IMR-90 (cell line): ENCODE measurements around the gene RABGGTA. TPM values are rescaled to one million over a fixed set of nuclear protein-coding genes. Genes with fewer than 3 reads are reported as not detected.

ENCODE experiments used
- ATAC-seq: fragments of 200-7000 bp; cut with Tn5 transposase; 2 replicates; pipeline ENCODE4 v1.9.1; 2020; ENCODE audit warnings: low read depth, mild to moderate bottlenecking, moderate library complexity
- BruUV-seq: library from RNA; stranded (reverse); fragments of 400-500 nt; replicated peaks from 2 replicates; lab custom pipeline; 2021; lab: Mats Ljungman, UMichigan
- CTCF ChIA-PET: fragments of 300-600 bp; formaldehyde crosslinking; extraction: SDS; loops from one replicate; lab custom pipeline; 2021; ENCODE audit warnings: antibody characterized with exemption; lab: Yijun Ruan, JAX
- POLR2A ChIA-PET: fragments of 300-600 bp; sonication (Branson Sonifier 250); formaldehyde crosslinking; loops from one replicate; lab custom pipeline; 2022; ENCODE audit warnings: antibody characterized with exemption; ENCODE audit not compliant: unreplicated experiment; lab: Charles Lee
- DNase-seq: peaks from one replicate; pipeline ENCODE4 v3.0.0; 2013
- H2AFZ ChIP-seq: replicated peaks from 2 replicates; pipeline ENCODE3; 2013; ENCODE audit warnings: low read length, mild to moderate bottlenecking; ENCODE audit not compliant: poor library complexity
- H2AK5ac ChIP-seq: 2 replicates; pipeline ENCODE4 v1.6.1; 2013; ENCODE audit warnings: low read depth, low read length, inconsistent platforms
- H2AK9ac ChIP-seq: replicated peaks from 2 replicates; pipeline ENCODE3; 2013; ENCODE audit warnings: mild to moderate bottlenecking, low read depth, low read length, moderate library complexity; ENCODE audit not compliant: poor library complexity
- H2BK120ac ChIP-seq: 2 replicates; pipeline ENCODE4 v1.6.1; 2013; ENCODE audit warnings: low read depth, low read length, inconsistent platforms
- H2BK15ac ChIP-seq: 3 replicates; pipeline ENCODE4 v1.6.1; 2013; ENCODE audit warnings: low read depth, low read length, inconsistent platforms
- H2BK20ac ChIP-seq: 2 replicates; pipeline ENCODE4 v1.6.1; 2013; ENCODE audit warnings: low read depth, mild to moderate bottlenecking, inconsistent platforms, low read length, moderate library complexity
- H2BK5ac ChIP-seq: 2 replicates; pipeline ENCODE4 v1.6.1; 2013; ENCODE audit warnings: mild to moderate bottlenecking, low read depth, low read length, inconsistent platforms; ENCODE audit not compliant: poor library complexity, severe bottlenecking
- H3K14ac ChIP-seq: replicated peaks from 2 replicates; pipeline ENCODE4 v1.6.1; 2013; ENCODE audit warnings: low read depth, low read length, inconsistent platforms
- H3K18ac ChIP-seq: 2 replicates; pipeline ENCODE4 v1.6.1; 2013; ENCODE audit warnings: low read depth, low read length, control low read depth
- H3K23ac ChIP-seq: 2 replicates; pipeline ENCODE4 v1.6.1; 2013; ENCODE audit warnings: low read depth, low read length, inconsistent platforms
- H3K27ac ChIP-seq: 2 replicates; pipeline ENCODE4 v1.5.1; 2013; ENCODE audit warnings: mild to moderate bottlenecking, control low read depth, low read length; ENCODE audit not compliant: insufficient read depth
- H3K27me3 ChIP-seq: 2 replicates; pipeline ENCODE4 v1.6.1; 2013; ENCODE audit warnings: low read length; ENCODE audit not compliant: control insufficient read depth, insufficient read depth
- H3K36me3 ChIP-seq: 2 replicates; pipeline ENCODE4 v1.6.1; 2013; ENCODE audit warnings: low read length, mixed read lengths; ENCODE audit not compliant: control insufficient read depth, insufficient read depth
- H3K4ac ChIP-seq: 2 replicates; pipeline ENCODE4 v1.6.1; 2013; ENCODE audit warnings: low read depth, low read length, inconsistent platforms
- H3K4me1 ChIP-seq: 2 replicates; pipeline ENCODE4 v1.6.1; 2013; ENCODE audit warnings: low read length, mixed read lengths; ENCODE audit not compliant: control insufficient read depth, insufficient read depth
- H3K4me2 ChIP-seq: 2 replicates; pipeline ENCODE4 v1.6.1; 2013; ENCODE audit warnings: low read depth, mild to moderate bottlenecking, control low read depth, low read length, moderate library complexity
- H3K4me3 ChIP-seq: 2 replicates; pipeline ENCODE4 v1.5.1; 2013; ENCODE audit warnings: low read depth, mild to moderate bottlenecking, control low read depth, low read length, moderate library complexity; ENCODE audit not compliant: insufficient read depth
- H3K56ac ChIP-seq: 2 replicates; pipeline ENCODE4 v1.6.1; 2013; ENCODE audit warnings: low read length, inconsistent platforms; ENCODE audit not compliant: insufficient read depth; ENCODE audit errors: extremely low read depth
- H3K79me1 ChIP-seq, 2 experiments: 2 replicates each; pipeline ENCODE4 v1.6.1; 2013; ENCODE audit warnings: low read length in 2 of 2, inconsistent platforms in 1 of 2, low read depth in 1 of 2
- H3K9ac ChIP-seq: 2 replicates; pipeline ENCODE4 v1.6.1; 2013; ENCODE audit warnings: low read depth, low read length, control low read depth
- H3K9me1 ChIP-seq: 2 replicates; pipeline ENCODE4 v1.6.1; 2013; ENCODE audit warnings: low read length, inconsistent platforms; ENCODE audit not compliant: insufficient read depth
- H3K9me3 ChIP-seq: 2 replicates; pipeline ENCODE4 v1.6.1; 2013; ENCODE audit warnings: low read length; ENCODE audit not compliant: control insufficient read depth, insufficient read depth
- H4K20me1 ChIP-seq: 2 replicates; pipeline ENCODE4 v1.6.1; 2013; ENCODE audit warnings: low read length, inconsistent platforms; ENCODE audit not compliant: insufficient read depth
- H4K5ac ChIP-seq: 2 replicates; pipeline ENCODE4 v1.6.1; 2013; ENCODE audit warnings: mild to moderate bottlenecking, low read depth, low read length, control low read depth
- H4K8ac ChIP-seq, 2 experiments: 2 replicates each; pipeline ENCODE4 v1.6.1; 2013; ENCODE audit warnings: low read depth in 2 of 2, low read length in 2 of 2, control low read depth in 1 of 2, inconsistent platforms in 1 of 2
- H4K91ac ChIP-seq: 2 replicates; pipeline ENCODE4 v1.6.1; 2013; ENCODE audit warnings: low read depth, low read length, inconsistent platforms; ENCODE audit not compliant: insufficient read depth
- BHLHE40 ChIP-seq: fragments of 150-350 bp; IDR thresholded peaks from 2 replicates; pipeline ENCODE4 v1.6.1; 2016; ENCODE audit warnings: mild to moderate bottlenecking, low read depth, low read length
- FOS ChIP-seq: fragments of 150-350 bp; IDR thresholded peaks from 2 replicates; pipeline ENCODE4 v1.6.1; 2016; ENCODE audit warnings: low read depth, low read length
- MAFK ChIP-seq: IDR thresholded peaks from 2 replicates; pipeline ENCODE4 v1.6.1; 2012; ENCODE audit warnings: low read depth, low read length, improper control_type of control experiment
- MAZ ChIP-seq: IDR thresholded peaks from 2 replicates; pipeline ENCODE4 v1.6.1; 2012; ENCODE audit warnings: low read depth, mild to moderate bottlenecking, low read length, improper control_type of control experiment, moderate library complexity, borderline replicate concordance
- MXI1 ChIP-seq: IDR thresholded peaks from 2 replicates; pipeline ENCODE4 v1.6.1; 2012; ENCODE audit warnings: low read depth, mild to moderate bottlenecking, low read length, moderate library complexity, borderline replicate concordance
- POLR2A ChIP-seq: IDR thresholded peaks from 2 replicates; pipeline ENCODE4 v1.6.1; 2012; ENCODE audit warnings: mild to moderate bottlenecking, low read depth, low read length
- RFX5 ChIP-seq: IDR thresholded peaks from 2 replicates; pipeline ENCODE4 v1.8.0; 2012; ENCODE audit warnings: low read depth, mild to moderate bottlenecking, low read length, moderate library complexity
- USF2 ChIP-seq: fragments of 150-350 bp; IDR thresholded peaks from 2 replicates; pipeline ENCODE4 v1.6.1; 2017; ENCODE audit warnings: mild to moderate bottlenecking, antibody characterized with exemption, low read length, low read depth
- WGBS, 2 experiments: methylation state at CpG; one replicate each; pipeline versions ENCODE4 v1.1.5 to v1.1.7; 2013; ENCODE audit warnings: missing lambda C conversion rate in 2 of 2; ENCODE audit not compliant: insufficient read length in 1 of 2; ENCODE audit errors: extremely low coverage in 2 of 2; 5-methylcytosine and 5-hydroxymethylcytosine counted together
- dilution Hi-C: fragments of 300-500 bp; cut with HindIII; formaldehyde crosslinking; loops from one replicate; pipeline ENCODE4 v1.14.3; 2018; ENCODE audit warnings: low sequenced_read_pairs; ENCODE audit not compliant: unreplicated experiment
- in situ Hi-C: fragments of 300-500 bp; cut with MboI; formaldehyde crosslinking; loops from 3 replicates; pipeline ENCODE4 v1.14.3; 2019; ENCODE audit warnings: low sequenced_read_pairs, inconsistent platforms, mixed read lengths
- intact Hi-C: fragments of 100-400 bp; cut with micrococcal nuclease; formaldehyde crosslinking; loops from 2 replicates; pipeline ENCODE4 v1.10.0; 2022
- polyA plus RNA-seq, 3 experiments: library from polyadenylated mRNA; depleted of rRNA; stranded (reverse); fragments of >200 nt; gene quantifications; 2 replicates each; pipeline ENCODE4 v1.2.3, GENCODE V29; 2012; ENCODE audit warnings: low replicate concordance in 1 of 3
- total RNA-seq: library from RNA; depleted of rRNA; stranded (reverse); fragments of >200 nt; gene quantifications from 2 replicates; pipeline ENCODE4 v1.2.3, GENCODE V29; 2012

Gene RABGGTA
- total and polyA plus RNA-seq, 2 of the 4 experiments (the other 2 are of a cell fraction), result 25.6 to 55.6 TPM

- peak; percentile 83 for ATAC-seq
- TF ChIP-seq BHLHE40, result 0 out of 2 replicates have a peak, but pooled peaks have one; percentile 21
- TF ChIP-seq MAZ, result peak; percentile 97
- peak; percentile 16; the same call in 1 of the 2 replicates for TF ChIP-seq MAFK
- no peak for TF ChIP-seq RFX5
- peak; percentile 52; the same call in 1 of the 2 replicates for TF ChIP-seq POLR2A
- no peak for TF ChIP-seq USF2
- TF ChIP-seq FOS, result peak; percentile 34; the same call in 1 of the 2 replicates
- peak; percentile 98 for TF ChIP-seq MXI1
- in situ Hi-C loops, result loop anchor here (5.0 kb wide), 1 partner anchor 57 kb away; the partner anchor contains the start of gene TINF2
Measured at GRCh38 chr14:24299255-24300191, 28.1 kb upstream of the RABGGTA start, which contains the start of the genes DHRS1 and NOP9. Gene DHRS1 (minus strand): TSS chr14:24299780. CDS start chr14:24299106, 674 bp downstream. Gene NOP9 (plus strand): TSS chr14:24299850. CDS start chr14:24299955, 105 bp downstream.

More at GRCh38 chr14:24299255-24300191, 28.1 kb upstream of the RABGGTA start, which contains the start of the genes DHRS1 and NOP9:
- peak within 1 kb of the TSS; percentile 14 for H2BK5ac ChIP-seq
- H3K9me3 ChIP-seq, result no peaks in the 10 kb centered on the region
- DNase-seq, result peak; percentile 85
- no peak within 1 kb of the TSS for H2BK15ac ChIP-seq
- peak within 1 kb of the TSS; percentile 13 for H4K5ac ChIP-seq
- 1% methylated on average over 47 of the region's 75 CpGs; no CpG with 5 or more reads in 1 of the 2 experiments for WGBS, 2 experiments
- peak within 1 kb of the TSS; percentile 97 for H2AK9ac ChIP-seq
- H3K4me2 ChIP-seq, result peak within 1 kb of the TSS; percentile 94
- intact Hi-C loops (loop anchor here (1.0 to 10.0 kb wide), 3 partner anchors 57 to 315 kb away; partner anchors contain the start of genes CHMP4A, DHRS4L2 and TINF2), dilution Hi-C loops (no loop called here)
- peak within 1 kb of the TSS; percentile 89 for H3K4ac ChIP-seq
- H3K23ac ChIP-seq, result peak within 1 kb of the TSS; percentile 89
- H4K91ac ChIP-seq, result peak within 1 kb of the TSS; percentile 72; the same call in 1 of the 2 replicates
- H3K9ac ChIP-seq, result peak within 1 kb of the TSS; percentile 86
- H3K56ac ChIP-seq, result peak within 1 kb of the TSS; percentile 63
- peaks cover 24 to 56% of the 10 kb centered on the region in 2 experiments for H3K79me1 ChIP-seq
- peak within 1 kb of the TSS; percentile 41 for H3K27ac ChIP-seq
- no TSS peak for BruUV-seq
- H4K8ac ChIP-seq, result peak within 1 kb of the TSS; percentile 73 to 94
- H4K20me1 ChIP-seq, result no peaks in the 10 kb centered on the region
- peaks cover 30% of the 10 kb centered on the region for H3K36me3 ChIP-seq
- no peaks in the 10 kb centered on the region for H3K27me3 ChIP-seq
- ChIA-PET POLR2A (interaction anchor here (0.6 kb wide), 1 partner anchor 23 kb away, joined by 18 read pairs; no protein-coding TSS in a partner anchor), CTCF (interaction anchor here (0.9 to 3.0 kb wide), 3 partner anchors 9 to 56 kb away, joined by 6 to 20 read pairs (median 7); partner anchors contain the start of genes CIDEB and LTB4R2)
- peak within 1 kb of the TSS; percentile 63 for H3K4me3 ChIP-seq
- H3K4me1 ChIP-seq, result peaks cover 9% of the 10 kb centered on the region
- H2BK120ac ChIP-seq, result no peak within 1 kb of the TSS
- peak within 1 kb of the TSS; percentile 52; the same call in 1 of the 2 replicates for H2AK5ac ChIP-seq
- no peak within 1 kb of the TSS for H2BK20ac ChIP-seq
- H3K14ac ChIP-seq, result peak within 1 kb of the TSS; percentile 77
- peak within 1 kb of the TSS; percentile 98 for H2AFZ ChIP-seq
- H3K9me1 ChIP-seq, result no peaks in the 10 kb centered on the region
- no peak within 1 kb of the TSS for H3K18ac ChIP-seq
